HG03135 (cell line): ENCODE measurements around the gene PGM5.
"Not testable (repeated sequence)": the region's sequence is repeated elsewhere in the genome, so short reads cannot be mapped to it uniquely, and the experiment has no call there.

Experiments
- ATAC-seq: cut with Tn5 transposase; IDR thresholded peaks from one replicate; pipeline ENCODE4 v1.9.1; 2021; ENCODE audit warnings: mild to moderate bottlenecking, moderate library complexity; ENCODE audit not compliant: unreplicated experiment

The PGM5 gene

GRCh38 chr9:68375789-68376188 lies 19.4 kb downstream of the PGM5 start:
- not testable (repeated sequence) for ATAC-seq

GRCh38 chr9:68377723-68378122 lies 21.3 kb downstream of the PGM5 start:
- peak; percentile 94 for ATAC-seq

GRCh38 chr9:68383894-68384293 lies 27.5 kb downstream of the PGM5 start:
- ATAC-seq, result not testable (repeated sequence)

GRCh38 chr9:68389558-68389957 lies 33.1 kb downstream of the PGM5 start:
- not testable (repeated sequence) for ATAC-seq

GRCh38 chr9:68390737-68391136 lies 34.3 kb downstream of the PGM5 start:
- not testable (repeated sequence) for ATAC-seq

DNA sequence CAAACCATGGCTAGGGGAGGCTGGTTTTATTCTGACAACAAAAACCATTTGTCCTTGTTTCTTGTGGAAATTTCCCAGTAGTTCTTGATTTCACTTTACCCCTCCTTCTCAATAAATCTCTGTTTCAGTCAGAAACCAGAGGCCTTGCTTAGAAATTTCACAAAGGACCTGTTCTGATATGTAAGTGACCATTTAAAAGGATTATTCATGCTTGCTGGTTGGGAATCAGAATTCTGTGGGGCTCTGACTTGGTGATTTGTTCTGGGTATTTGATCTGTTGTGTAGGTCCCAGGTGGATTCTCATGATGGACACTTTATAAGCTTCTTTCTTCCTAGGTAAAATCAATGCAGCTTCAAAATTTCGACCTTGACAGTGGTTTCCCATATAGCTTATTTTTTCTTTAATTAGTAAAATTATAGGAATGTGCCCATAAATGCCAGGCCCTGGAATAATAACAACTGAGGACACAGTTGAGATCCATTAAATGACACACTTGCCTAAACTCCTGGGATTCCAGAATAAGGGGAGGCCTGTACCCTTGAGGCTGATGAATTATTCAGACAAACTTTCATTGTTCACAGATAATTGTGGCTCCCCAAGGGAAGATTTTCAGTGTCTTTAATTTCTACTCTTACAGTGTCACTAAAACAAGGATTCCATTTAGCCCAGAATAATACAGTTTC lies 40.1 kb downstream of the PGM5 start:
- not testable (repeated sequence) for ATAC-seq

DNA sequence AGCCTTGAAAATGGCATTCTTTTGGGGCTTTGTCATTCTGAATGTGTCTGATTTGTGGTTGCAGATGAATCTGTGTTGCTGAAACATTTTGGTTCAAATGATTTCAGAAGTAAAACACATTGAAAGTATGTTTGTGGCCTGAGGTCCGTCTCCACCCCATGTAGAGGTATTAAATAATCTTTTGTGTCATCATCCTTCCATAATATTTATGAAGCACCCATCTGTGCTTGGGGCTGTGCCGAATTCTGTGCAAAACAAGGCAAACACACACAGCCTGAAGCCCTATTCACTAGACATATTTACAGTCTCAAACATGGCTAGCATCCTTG lies 40.6 kb downstream of the PGM5 start:
- ATAC-seq, result not testable (repeated sequence)

DNA sequence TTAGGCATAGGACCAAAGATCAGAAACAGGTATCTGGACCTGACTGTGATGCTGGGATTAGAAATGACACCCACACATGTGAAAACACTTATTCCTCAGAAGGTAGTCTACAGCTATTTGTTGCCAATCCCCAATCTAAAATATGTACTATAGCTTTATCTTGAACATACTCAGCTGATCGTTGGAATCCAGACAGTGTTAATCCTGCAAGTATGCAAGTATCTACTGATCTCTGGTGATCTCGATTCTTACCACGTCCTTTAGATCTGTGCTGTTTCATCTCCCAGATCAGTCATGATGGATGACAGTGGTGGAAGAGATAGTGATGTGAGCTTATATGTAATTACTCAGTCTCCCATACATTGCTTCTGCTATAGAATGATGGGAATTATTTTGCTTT lies 41.4 kb downstream of the PGM5 start:
- ATAC-seq, result not testable (repeated sequence)

DNA sequence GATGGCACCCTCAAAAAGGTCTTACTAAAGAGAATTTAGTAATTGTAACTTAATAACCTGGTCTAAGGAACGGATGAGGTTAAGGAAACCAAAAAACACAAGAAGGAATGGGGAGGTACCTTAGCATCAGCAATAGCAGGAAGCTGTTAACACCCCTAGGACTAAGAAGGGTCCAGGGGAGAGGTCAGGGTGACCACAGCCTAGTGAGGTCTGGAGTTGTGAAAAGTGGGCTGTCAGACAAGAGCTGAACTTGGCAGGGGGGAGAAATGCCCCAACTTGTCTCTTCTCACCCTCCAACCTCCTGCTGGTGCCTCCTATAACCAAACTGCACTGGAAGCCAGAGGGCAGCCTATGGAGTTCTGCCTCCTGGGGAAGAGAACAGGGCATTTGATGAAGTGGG lies 41.9 kb downstream of the PGM5 start:
- not testable (repeated sequence) for ATAC-seq

- not testable (repeated sequence) for ATAC-seq
These were observed 48.2 kb downstream of the PGM5 start for GRCh38 chr9:68404421-68405185.

DNA sequence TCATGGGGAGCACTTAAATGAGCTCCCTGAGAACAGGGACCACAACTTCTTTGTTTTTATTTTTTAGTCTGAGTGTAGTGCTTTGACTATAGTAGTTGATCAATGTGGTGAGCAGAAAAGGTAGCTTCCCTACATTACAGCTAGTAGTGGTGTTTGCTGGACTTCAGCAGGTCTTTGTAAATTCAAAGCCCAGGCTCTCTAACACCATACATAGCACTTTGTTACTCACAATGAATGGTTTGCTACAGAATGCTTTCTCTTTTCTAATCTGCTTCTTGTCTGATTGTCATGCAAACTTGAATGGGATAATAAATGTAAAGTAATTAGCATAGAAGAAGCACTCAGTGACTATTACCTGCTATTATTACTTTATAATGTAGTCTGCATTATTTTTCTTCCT lies 55.5 kb downstream of the PGM5 start:
- ATAC-seq, result not testable (repeated sequence)

DNA sequence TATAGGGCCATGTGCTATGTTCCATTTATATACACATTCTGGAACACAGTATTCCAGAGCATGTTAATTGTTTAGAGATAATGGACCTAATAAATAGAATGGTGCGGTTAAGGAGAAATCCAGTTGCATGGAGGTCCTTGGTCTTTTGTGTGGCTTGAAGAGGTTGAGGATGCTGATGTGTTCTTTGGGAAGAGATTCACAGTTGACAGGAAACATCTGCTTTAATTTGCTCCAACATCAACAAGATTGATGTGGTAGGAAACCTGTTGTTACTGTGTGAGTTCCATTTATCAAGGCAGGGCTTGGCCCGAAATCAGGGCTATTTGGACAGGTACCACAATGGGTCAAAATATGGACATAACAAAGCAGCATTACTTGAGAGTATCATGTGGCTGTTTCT lies 56.3 kb downstream of the PGM5 start:
- ATAC-seq, result not testable (repeated sequence)

- not testable (repeated sequence) for ATAC-seq
These were observed 58.7 kb downstream of the PGM5 start for GRCh38 chr9:68415065-68415464.

DNA sequence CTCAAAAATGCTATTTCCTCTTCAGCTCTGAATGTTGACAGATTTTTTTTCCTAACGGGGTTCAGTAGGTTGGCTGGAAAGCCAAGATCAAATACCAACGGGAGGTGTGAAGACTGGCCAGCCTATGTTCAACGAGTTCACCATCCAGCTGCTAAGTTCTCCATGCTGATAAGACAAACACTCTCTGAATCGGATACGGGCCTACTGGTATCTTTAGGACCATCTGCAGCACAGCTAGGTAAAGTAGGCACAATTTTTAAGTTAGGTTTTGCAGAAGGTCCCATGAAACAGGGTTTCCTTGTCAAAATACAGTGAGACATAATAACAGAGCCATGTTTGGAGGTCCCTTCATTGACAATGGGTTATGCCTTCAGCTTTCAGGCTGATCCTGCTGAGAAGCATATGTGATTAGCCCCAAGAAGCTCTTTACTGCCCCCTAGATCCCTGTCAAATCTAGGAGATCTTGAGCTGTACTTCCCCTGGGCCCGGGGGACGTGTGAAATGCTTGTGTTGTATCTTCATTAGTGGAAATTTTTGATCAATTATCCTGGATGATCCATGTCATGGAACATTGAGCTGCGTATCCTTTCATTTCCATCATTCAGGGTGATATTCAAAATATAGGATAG lies 60.6 kb downstream of the PGM5 start:
- no peak for ATAC-seq

- no peak for ATAC-seq
These were observed 61.4 kb downstream of the PGM5 start for GRCh38 chr9:68417762-68418161.

DNA sequence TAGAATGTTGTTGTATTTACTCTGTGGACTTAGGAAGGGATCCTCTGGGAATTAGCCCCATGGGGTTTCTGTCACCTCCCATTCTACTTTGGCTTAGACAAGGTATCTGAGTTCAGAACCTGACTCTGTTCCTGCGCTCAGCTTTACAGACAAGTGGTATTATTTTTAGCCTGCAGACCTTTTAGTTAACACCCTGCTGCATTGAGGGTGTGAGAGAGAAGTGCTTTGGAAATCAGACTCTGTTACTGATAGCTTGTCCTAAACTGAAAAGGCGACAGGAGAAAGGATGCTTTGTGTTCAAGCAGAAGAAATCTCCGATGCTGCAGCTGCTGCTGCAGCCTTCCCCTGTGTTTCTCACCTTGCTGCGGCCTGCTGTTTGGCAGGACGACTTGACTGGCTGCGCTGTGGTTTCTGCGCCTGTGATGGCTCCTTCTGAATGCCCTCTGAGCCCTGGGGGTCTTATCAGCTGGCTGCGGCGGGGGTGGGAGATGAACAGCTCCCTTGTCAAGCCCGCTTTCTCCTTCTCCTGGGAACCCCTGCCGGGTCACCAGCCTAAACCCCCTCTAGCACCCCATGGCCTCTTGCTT lies 61.9 kb downstream of the PGM5 start:
- ATAC-seq, result no peak

GRCh38 chr9:68419901-68420300 lies 63.5 kb downstream of the PGM5 start:
- ATAC-seq, result no peak

DNA sequence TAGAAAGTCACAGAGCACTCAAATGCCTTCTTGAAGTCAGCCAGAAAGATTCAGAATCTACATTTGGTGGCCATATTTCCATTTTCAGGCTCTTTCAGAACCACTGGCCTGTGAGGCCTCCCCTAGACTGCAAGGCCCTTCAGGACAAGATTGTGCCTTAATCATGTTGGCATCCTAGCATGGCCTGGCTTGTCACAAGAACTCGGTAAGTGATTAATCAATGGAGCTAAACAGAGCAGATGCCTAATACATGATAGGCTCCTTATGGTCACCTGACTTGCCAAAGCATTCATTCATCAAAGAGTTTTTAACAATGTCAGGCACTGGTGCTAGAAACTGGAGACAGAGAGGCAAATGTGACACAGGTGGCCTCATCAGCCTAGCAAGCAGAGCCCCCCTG lies 70.3 kb downstream of the PGM5 start:
- ATAC-seq, result no peak

GRCh38 chr9:68427216-68427977 lies 71.0 kb downstream of the PGM5 start:
- ATAC-seq, result no peak

DNA sequence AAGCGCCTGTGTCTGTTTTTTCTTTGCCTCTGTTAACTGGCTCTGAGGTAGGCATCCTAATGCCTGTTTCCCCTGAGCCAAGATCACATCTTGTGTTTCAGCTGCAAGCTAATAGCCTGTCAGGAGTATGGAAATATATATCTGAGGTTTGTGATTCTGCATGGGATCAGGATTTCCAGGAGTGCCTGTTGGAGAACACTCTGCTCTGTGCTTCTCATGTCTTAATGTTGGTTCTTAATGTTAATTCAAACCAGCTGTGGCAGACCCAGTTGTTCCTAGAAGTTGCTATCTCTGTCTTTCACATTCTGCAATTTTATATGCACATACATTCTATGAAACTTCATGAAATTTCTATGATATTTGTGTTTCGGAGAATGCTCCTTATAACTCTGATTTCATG lies 72.1 kb downstream of the PGM5 start:
- no peak for ATAC-seq

- no peak for ATAC-seq
These were observed 73.2 kb downstream of the PGM5 start for GRCh38 chr9:68429631-68430030.
